ENCODE data around the gene LBHD1.
"Not testable (repeated sequence)": the region's sequence is repeated elsewhere in the genome, so short reads cannot be mapped to it uniquely, and the experiment has no call there.

The LBHD1 gene

GRCh38 chr11:62621567-62622470, 50.2 kb downstream of the LBHD1 start, which contains the start of gene B3GAT3:
TSS of gene B3GAT3 (minus strand) at chr11:62621986. CDS start at chr11:62621947, 39 bp downstream.
- H3K27ac Mint-ChIP-seq = peak within 1 kb of the TSS; percentile 98
- no peaks in the 10 kb centered on the region for H3K9me3 Mint-ChIP-seq
- ATAC-seq = peak; percentile 97

GRCh38 chr11:62621027-62621566, 51.0 kb downstream of the LBHD1 start:
- DNase-seq (no peak), ATAC-seq (no peak)
- H3K4me3 Mint-ChIP-seq = peak overlapping the region; percentile 97 to 99
- peak overlapping the region; percentile 98 for H3K27ac Mint-ChIP-seq
- H3K9me3 Mint-ChIP-seq = no peaks in the 10 kb centered on the region
- no peaks in the 10 kb centered on the region for H3K27me3 Mint-ChIP-seq
- peaks cover 59% of the 10 kb centered on the region for H3K4me1 Mint-ChIP-seq

More at GRCh38 chr11:62621567-62622470, 50.2 kb downstream of the LBHD1 start, which contains the start of gene B3GAT3:
- DNase-seq = peak; percentile 92 to 98
- H3K27me3 Mint-ChIP-seq = no peaks in the 10 kb centered on the region
- peak within 1 kb of the TSS; percentile 97 to 99 for H3K4me3 Mint-ChIP-seq
- peaks cover 52% of the 10 kb centered on the region for H3K4me1 Mint-ChIP-seq

- not testable (repeated sequence) for DNase-seq, H3K4me3 Mint-ChIP-seq, H3K9me3 Mint-ChIP-seq, H3K27ac Mint-ChIP-seq, ATAC-seq, H3K27me3 Mint-ChIP-seq
- peaks cover 65% of the 10 kb centered on the region for H3K4me1 Mint-ChIP-seq
Measured at GRCh38 chr11:62616957-62617356, 55.1 kb downstream of the LBHD1 start.

GRCh38 chr11:62615521-62615920, 56.5 kb downstream of the LBHD1 start:
- no peak for ATAC-seq
- no peak for DNase-seq
- Mint-ChIP-seq H3K4me3 (no peak overlapping the region), H3K27me3 (no peaks in the 10 kb centered on the region), H3K27ac (peak overlapping the region in 1 of 2 donors; percentile 76), H3K9me3 (no peaks in the 10 kb centered on the region), H3K4me1 (peaks cover 65% of the 10 kb centered on the region)

GRCh38 chr11:62614275-62614674, 57.8 kb downstream of the LBHD1 start:
- peak overlapping the region; percentile 49 to 82 for H3K27ac Mint-ChIP-seq
- ATAC-seq = no peak
- H3K4me1 Mint-ChIP-seq = peaks cover 70% of the 10 kb centered on the region
- H3K27me3 Mint-ChIP-seq = no peaks in the 10 kb centered on the region
- peak in 1 of 2 donors; percentile 27 for DNase-seq
- peak overlapping the region; percentile 23 to 32 for H3K4me3 Mint-ChIP-seq
- H3K9me3 Mint-ChIP-seq = no peaks in the 10 kb centered on the region

- no peaks in the 10 kb centered on the region for H3K27me3 Mint-ChIP-seq
- H3K27ac Mint-ChIP-seq = peak overlapping the region in 1 of 2 donors; percentile 82
- H3K9me3 Mint-ChIP-seq = no peaks in the 10 kb centered on the region
- DNase-seq (peak in 1 of 2 donors; percentile 32), ATAC-seq (no peak)
- H3K4me3 Mint-ChIP-seq = peak overlapping the region in 1 of 2 donors; percentile 45
- H3K4me1 Mint-ChIP-seq = peaks cover 74% of the 10 kb centered on the region
Measured at GRCh38 chr11:62613291-62613778, 58.7 kb downstream of the LBHD1 start.

Data from stimulated activated naive CD8-positive, alpha-beta T cell treated with anti-CD3 and anti-CD28 coated beads, Interleukin-15, amount 100 ng/mL, for 72 hours (primary cell).